Lower lobe of right lung (tissue), 2 donors: ENCODE measurements around the gene EXOC4. TPM values are rescaled to one million over a fixed set of nuclear protein-coding genes. Genes with fewer than 3 reads are reported as not detected.

Source experiments
- ATAC-seq, 2 donors: fragments of 200-7000 bp; cut with Tn5 transposase; one replicate each; pipeline ENCODE4 v1.9.1; 2020 to 2022; ENCODE audit warnings: mild to moderate bottlenecking in 2 of 2, moderate library complexity in 2 of 2
- DNase-seq: peaks from one replicate; pipeline ENCODE4 v3.0.0-alpha.2; 2020
- H3K27ac ChIP-seq: fragments of 200-600 bp; one replicate; pipeline ENCODE4 v1.8.0; 2022
- H3K27me3 ChIP-seq: fragments of 200-600 bp; one replicate; pipeline ENCODE4 v1.8.0; 2022; ENCODE audit warnings: low read depth
- H3K36me3 ChIP-seq: fragments of 200-600 bp; one replicate; pipeline ENCODE4 v1.8.0; 2022; ENCODE audit warnings: mild to moderate bottlenecking
- H3K4me1 ChIP-seq: fragments of 200-600 bp; one replicate; pipeline ENCODE4 v1.8.0; 2022
- H3K4me3 ChIP-seq: fragments of 200-600 bp; one replicate; pipeline ENCODE4 v1.8.0; 2022; ENCODE audit warnings: mild to moderate bottlenecking
- H3K9me3 ChIP-seq: fragments of 200-600 bp; one replicate; pipeline ENCODE4 v1.8.0; 2022
- intact Hi-C: fragments of 100-400 bp; cut with DNase I; formaldehyde crosslinking; loops from one replicate; pipeline ENCODE4 v1.11.0; 2022
- total RNA-seq: library from RNA; stranded (reverse); fragmentation: NEBNext Ultra II Directional; extraction: Animal tissue kit (Norgen Biotek cat#: 25700); gene quantifications from one replicate; pipeline ENCODE4 v1.2.1, GENCODE V29; 2021
- TF ChIP-seq, protein P1 (sequence below): fragments of 200-600 bp; IDR thresholded peaks from one replicate; pipeline ENCODE4 v1.8.0; 2022; ENCODE audit warnings: antibody characterized with exemption, mild to moderate bottlenecking
- donor health status: DM: no; HTN: yes; CAD: no; lungs with severe emphysema.

The EXOC4 gene
- total RNA-seq, 1 donor from 2014 or later, result 80.2 TPM

DNA sequence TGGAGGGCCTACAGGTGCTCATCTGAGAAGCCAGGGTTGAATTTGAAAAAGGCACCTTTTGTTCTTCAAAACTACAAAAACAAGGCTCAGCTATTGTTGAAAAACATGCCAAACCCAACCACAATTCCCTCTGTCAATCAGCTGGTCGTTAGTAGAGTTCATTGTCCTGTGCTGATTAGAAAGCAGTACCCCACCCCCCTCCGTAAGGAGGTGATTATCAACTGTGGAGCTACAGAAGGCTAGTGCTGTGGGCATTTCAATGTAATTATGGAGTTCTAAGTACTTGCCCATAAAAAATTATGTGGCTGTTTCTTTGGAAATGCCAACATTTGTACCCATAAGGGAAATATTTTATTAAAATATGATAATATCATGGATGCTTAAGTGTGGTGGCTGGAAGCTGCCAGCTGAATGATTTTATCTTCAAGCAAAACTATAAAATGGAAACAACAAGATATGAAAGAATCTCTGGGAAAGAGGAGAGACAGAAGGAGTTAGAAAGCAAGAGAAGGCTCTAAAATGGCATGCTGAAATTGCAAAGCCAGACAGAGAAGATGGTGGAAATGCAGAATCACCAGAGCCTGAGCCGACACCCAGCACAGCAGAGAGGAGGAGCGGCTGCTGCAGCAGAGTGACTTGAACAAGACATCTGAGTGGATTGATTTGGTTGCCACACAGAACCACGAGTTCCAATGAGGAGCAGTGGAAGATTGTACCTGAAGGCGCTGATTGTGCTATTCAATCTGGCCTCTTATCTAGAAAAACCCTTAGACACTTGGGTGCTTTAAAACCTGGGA is 694.8 kb downstream of the EXOC4 start:
- Histone ChIP-seq H3K4me1 (no peaks in the 10 kb centered on the region), H3K27ac (no peak overlapping the region), H3K4me3 (no peak overlapping the region), H3K36me3 (peaks cover 4% of the 10 kb centered on the region), H3K9me3 (no peaks in the 10 kb centered on the region), H3K27me3 (no peaks in the 10 kb centered on the region)
- ATAC-seq (no peak), DNase-seq (no peak)
- intact Hi-C loops, result no loop called here
- TF ChIP-seq, protein P1, sequence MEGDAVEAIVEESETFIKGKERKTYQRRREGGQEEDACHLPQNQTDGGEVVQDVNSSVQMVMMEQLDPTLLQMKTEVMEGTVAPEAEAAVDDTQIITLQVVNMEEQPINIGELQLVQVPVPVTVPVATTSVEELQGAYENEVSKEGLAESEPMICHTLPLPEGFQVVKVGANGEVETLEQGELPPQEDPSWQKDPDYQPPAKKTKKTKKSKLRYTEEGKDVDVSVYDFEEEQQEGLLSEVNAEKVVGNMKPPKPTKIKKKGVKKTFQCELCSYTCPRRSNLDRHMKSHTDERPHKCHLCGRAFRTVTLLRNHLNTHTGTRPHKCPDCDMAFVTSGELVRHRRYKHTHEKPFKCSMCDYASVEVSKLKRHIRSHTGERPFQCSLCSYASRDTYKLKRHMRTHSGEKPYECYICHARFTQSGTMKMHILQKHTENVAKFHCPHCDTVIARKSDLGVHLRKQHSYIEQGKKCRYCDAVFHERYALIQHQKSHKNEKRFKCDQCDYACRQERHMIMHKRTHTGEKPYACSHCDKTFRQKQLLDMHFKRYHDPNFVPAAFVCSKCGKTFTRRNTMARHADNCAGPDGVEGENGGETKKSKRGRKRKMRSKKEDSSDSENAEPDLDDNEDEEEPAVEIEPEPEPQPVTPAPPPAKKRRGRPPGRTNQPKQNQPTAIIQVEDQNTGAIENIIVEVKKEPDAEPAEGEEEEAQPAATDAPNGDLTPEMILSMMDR, result no peak

DNA sequence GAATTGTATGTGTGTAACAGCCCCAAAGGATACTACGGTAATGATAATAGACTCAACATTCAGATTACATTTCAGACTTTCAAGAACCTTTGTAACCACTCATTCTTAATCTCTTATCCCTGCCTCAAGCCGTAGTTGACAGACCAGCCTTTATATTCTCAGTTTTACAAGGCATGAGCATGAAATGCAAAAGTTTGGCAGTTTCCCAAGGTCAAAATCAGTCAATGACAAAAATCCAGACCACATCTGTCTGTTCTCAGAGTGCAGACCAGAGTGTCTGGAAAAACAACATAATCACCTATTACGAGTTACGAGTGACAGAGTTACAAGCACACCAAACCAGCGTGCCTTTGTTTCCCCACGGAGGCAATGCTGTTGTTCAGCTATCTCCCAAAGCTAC is 695.7 kb downstream of the EXOC4 start:
- ATAC-seq (no peak), DNase-seq (no peak)
- intact Hi-C loops, result no loop called here
- H3K27me3 ChIP-seq, result no peaks in the 10 kb centered on the region
- no peak overlapping the region for H3K27ac ChIP-seq
- H3K36me3 ChIP-seq, result peaks cover 4% of the 10 kb centered on the region
- no peaks in the 10 kb centered on the region for H3K9me3 ChIP-seq
- H3K4me1 ChIP-seq, result no peaks in the 10 kb centered on the region
- TF ChIP-seq, protein P1, result no peak
- H3K4me3 ChIP-seq, result no peak overlapping the region

DNA sequence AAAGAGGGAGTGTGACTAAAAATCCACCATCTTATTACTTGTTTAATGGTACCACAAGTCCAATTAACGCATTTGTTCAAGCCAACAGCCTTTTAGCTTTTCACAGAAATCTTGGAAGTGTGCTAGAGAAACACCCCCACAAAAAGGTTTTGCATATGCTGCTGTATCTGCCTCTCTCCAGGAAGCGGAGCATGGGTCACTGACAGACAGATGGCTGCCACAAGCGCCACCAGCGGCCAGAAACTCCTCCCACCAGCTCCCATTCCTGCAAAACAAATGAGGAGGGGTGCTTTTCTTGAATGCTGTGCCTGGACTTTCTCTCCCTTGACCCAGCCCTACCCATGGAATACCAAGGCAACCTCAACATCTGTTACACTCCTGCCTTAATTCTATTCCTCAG is 698.0 kb downstream of the EXOC4 start:
- TF ChIP-seq, protein P1, result no peak
- intact Hi-C loops, result no loop called here
- no peak overlapping the region for H3K4me3 ChIP-seq
- no peak overlapping the region for H3K27ac ChIP-seq
- no peaks in the 10 kb centered on the region for H3K27me3 ChIP-seq
- ATAC-seq (no peak), DNase-seq (no peak)
- H3K4me1 ChIP-seq, result no peaks in the 10 kb centered on the region
- H3K9me3 ChIP-seq, result no peaks in the 10 kb centered on the region
- peaks cover 4% of the 10 kb centered on the region for H3K36me3 ChIP-seq

DNA sequence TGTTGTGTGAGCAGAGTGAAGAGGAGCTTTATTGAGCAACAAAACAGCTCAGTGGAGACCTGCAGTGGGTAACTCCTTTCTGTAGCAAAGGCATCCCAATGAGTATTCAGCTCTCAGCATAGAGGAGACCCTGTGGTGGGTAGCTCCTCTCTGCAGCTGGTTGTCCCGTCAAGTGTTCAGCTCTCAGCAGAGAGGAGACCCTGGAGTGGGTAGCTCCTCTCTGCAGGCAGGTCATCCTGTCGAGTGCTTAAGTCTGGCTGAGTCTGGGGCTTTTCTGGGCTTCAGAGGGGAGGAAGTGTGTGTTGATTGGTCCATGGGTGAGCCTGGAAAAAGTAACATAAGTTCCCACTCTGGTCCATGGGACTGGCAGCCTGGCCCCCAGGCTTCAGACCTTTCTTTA is 702.3 kb downstream of the EXOC4 start:
- Histone ChIP-seq H3K36me3 (peaks cover 4% of the 10 kb centered on the region), H3K9me3 (no peaks in the 10 kb centered on the region), H3K27me3 (no peaks in the 10 kb centered on the region), H3K4me1 (no peaks in the 10 kb centered on the region), H3K27ac (no peak overlapping the region), H3K4me3 (no peak overlapping the region)
- no peak for DNase-seq
- TF ChIP-seq, protein P1, result no peak
- intact Hi-C loops, result no loop called here
- ATAC-seq, result no peak

DNA sequence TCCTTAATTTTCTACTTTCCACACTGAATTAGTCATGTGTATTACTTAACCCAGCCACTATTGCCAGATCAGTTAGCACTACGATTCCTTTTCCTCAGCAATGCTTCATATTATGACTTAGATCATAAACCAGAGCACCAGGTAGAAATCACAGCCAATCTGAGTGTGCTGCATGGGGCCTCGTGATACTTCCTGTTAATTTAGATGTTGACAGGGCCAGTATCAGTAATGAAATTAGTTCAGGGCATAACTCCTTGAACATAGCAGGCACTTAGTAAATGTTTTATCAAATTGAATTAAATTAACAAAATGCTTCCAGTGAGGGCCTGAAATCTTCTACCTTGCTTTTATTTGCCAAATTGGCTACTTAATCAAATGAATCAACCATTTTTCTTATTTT is 705.0 kb downstream of the EXOC4 start:
- Histone ChIP-seq H3K9me3 (no peaks in the 10 kb centered on the region), H3K4me3 (no peak overlapping the region), H3K4me1 (no peaks in the 10 kb centered on the region), H3K27me3 (no peaks in the 10 kb centered on the region), H3K27ac (no peak overlapping the region), H3K36me3 (no peaks in the 10 kb centered on the region)
- intact Hi-C loops, result no loop called here
- DNase-seq, result no peak
- no peak for ATAC-seq
- TF ChIP-seq, protein P1, result no peak
